H1 (cell line): ENCODE results near the gene C8B.

Experiments
- CHD1 ChIP-seq: IDR thresholded peaks from 2 replicates; pipeline ENCODE4 v1.6.1; 2012; ENCODE audit warnings: low read depth, low read length, improper control_type of control experiment
- EP300 ChIP-seq, 2 experiments: IDR thresholded peaks; 1 replicate in 1 of 2; 2 replicates in 1 of 2; pipeline ENCODE4 v1.6.1; 2011 to 2012; ENCODE audit warnings: low read depth in 2 of 2, low read length in 2 of 2, mild to moderate bottlenecking in 2 of 2, borderline replicate concordance in 1 of 2, inconsistent platforms in 1 of 2, moderate library complexity in 1 of 2
- EZH2 ChIP-seq: fragments of 200-600 bp; sonication (generic); IDR thresholded peaks from 2 replicates; pipeline ENCODE4 v1.7.1; 2012; ENCODE audit warnings: low read depth, mild to moderate bottlenecking, moderate library complexity, low read length, inconsistent platforms; ENCODE audit not compliant: severe bottlenecking
- GABPA ChIP-seq: IDR thresholded peaks from 2 replicates; pipeline ENCODE4 v1.6.1; 2011; ENCODE audit warnings: mild to moderate bottlenecking, low read length, moderate library complexity, borderline replicate concordance; ENCODE audit not compliant: insufficient read depth
- JUN ChIP-seq: IDR thresholded peaks from 2 replicates; pipeline ENCODE4 v1.6.1; 2011; ENCODE audit warnings: low read depth, mild to moderate bottlenecking, improper control_type of control experiment, low read length
- JUND ChIP-seq: IDR thresholded peaks from 2 replicates; pipeline ENCODE4 v1.6.1; 2011; ENCODE audit warnings: mild to moderate bottlenecking, improper control_type of control experiment, low read length
- POLR2A ChIP-seq, 2 experiments: IDR thresholded peaks; 1 replicate in 1 of 2; 2 replicates in 1 of 2; pipeline ENCODE4 v1.6.1; 2011; ENCODE audit warnings: low read depth in 2 of 2, low read length in 2 of 2, mild to moderate bottlenecking in 2 of 2; ENCODE audit errors: control extremely low read depth in 1 of 2
- POLR2AphosphoS5 ChIP-seq: IDR thresholded peaks from 2 replicates; pipeline ENCODE4 v1.6.1; 2011; ENCODE audit warnings: low read depth, low read length
- RNF2 ChIP-seq: fragments of 200-900, 300-1000 bp; sonication (generic); IDR thresholded peaks from 2 replicates; pipeline ENCODE4 v1.7.1; 2016; ENCODE audit warnings: borderline replicate concordance, low read depth, mild to moderate bottlenecking, antibody characterized with exemption, low read length; ENCODE audit not compliant: poor library complexity, severe bottlenecking; ENCODE audit errors: missing control alignments
- SUZ12 ChIP-seq: fragments of 200-600 bp; sonication (generic); IDR thresholded peaks from 2 replicates; pipeline ENCODE4 v1.6.1; 2012; ENCODE audit warnings: mild to moderate bottlenecking, inconsistent platforms, low read length, moderate library complexity, mixed read lengths
- YY1 ChIP-seq: IDR thresholded peaks from 2 replicates; pipeline ENCODE4 v1.6.1; 2011; ENCODE audit warnings: low read depth, mild to moderate bottlenecking, low read length
- TF ChIP-seq, protein P1 (sequence below), 3 experiments: IDR thresholded peaks; 1 replicate in 2 of 3; 2 replicates in 1 of 3; pipeline versions ENCODE4 v1.5.1 to v1.6.1; 2011; ENCODE audit warnings: low read length in 3 of 3, mild to moderate bottlenecking in 3 of 3, inconsistent platforms in 2 of 3, low read depth in 1 of 3, moderate library complexity in 1 of 3; ENCODE audit not compliant: insufficient read depth in 1 of 3; ENCODE audit errors: control extremely low read depth in 1 of 3
- TF ChIP-seq, protein P2 (sequence below): IDR thresholded peaks from 2 replicates; pipeline ENCODE4 v1.6.1; 2011; ENCODE audit warnings: low read depth, mild to moderate bottlenecking, low read length; ENCODE audit not compliant: insufficient read depth
- TF ChIP-seq, protein P3 (sequence below): IDR thresholded peaks from 2 replicates; pipeline ENCODE4 v1.6.1; 2012; ENCODE audit warnings: inconsistent platforms

DNA sequence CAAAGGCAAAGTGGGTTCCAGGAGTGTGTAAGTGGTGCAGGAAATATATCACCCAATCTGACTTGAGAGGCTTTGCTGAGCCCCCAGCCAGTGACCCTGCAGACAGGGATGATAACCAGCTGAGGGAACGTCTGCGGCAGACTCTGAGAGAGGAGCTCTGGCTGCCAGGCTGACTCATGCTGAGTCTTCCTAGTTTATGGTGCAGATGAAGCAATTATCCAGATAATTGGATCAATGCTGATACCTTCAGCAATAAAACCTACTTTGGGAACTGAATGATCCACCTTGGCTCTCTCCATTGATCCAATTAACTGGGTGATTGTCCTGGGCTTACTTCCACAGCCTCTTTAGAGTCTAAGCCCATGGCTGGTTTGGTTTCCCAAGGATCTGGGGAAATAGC is 7.3 kb downstream of the C8B start:
- TF ChIP-seq GABPA: no peak
- TF ChIP-seq CHD1: no peak
- no peak for TF ChIP-seq SUZ12
- TF ChIP-seq EP300 (IDR thresholded peaks at IDR 0.05; ENCODE audit: borderline replicate concordance in 1 of 2, low read depth in 2 of 2, low read length in 2 of 2): no peak
- no peak for TF ChIP-seq EZH2
- TF ChIP-seq, protein P1, sequence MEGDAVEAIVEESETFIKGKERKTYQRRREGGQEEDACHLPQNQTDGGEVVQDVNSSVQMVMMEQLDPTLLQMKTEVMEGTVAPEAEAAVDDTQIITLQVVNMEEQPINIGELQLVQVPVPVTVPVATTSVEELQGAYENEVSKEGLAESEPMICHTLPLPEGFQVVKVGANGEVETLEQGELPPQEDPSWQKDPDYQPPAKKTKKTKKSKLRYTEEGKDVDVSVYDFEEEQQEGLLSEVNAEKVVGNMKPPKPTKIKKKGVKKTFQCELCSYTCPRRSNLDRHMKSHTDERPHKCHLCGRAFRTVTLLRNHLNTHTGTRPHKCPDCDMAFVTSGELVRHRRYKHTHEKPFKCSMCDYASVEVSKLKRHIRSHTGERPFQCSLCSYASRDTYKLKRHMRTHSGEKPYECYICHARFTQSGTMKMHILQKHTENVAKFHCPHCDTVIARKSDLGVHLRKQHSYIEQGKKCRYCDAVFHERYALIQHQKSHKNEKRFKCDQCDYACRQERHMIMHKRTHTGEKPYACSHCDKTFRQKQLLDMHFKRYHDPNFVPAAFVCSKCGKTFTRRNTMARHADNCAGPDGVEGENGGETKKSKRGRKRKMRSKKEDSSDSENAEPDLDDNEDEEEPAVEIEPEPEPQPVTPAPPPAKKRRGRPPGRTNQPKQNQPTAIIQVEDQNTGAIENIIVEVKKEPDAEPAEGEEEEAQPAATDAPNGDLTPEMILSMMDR (IDR thresholded peaks at IDR 0.05; ENCODE audit: control extremely low read depth in 1 of 3, insufficient read depth in 1 of 3, low read depth in 1 of 3, low read length in 3 of 3): no peak
- no peak for TF ChIP-seq POLR2AphosphoS5
- TF ChIP-seq, protein P2, sequence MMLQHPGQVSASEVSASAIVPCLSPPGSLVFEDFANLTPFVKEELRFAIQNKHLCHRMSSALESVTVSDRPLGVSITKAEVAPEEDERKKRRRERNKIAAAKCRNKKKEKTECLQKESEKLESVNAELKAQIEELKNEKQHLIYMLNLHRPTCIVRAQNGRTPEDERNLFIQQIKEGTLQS: no peak
- no peak for TF ChIP-seq RNF2
- no peak for TF ChIP-seq JUND
- no peak for TF ChIP-seq POLR2A (IDR thresholded peaks at IDR 0.05; ENCODE audit: control extremely low read depth in 1 of 2, low read depth in 2 of 2, low read length in 2 of 2)
- no peak for TF ChIP-seq YY1
- no peak for TF ChIP-seq JUN
- TF ChIP-seq, protein P3, sequence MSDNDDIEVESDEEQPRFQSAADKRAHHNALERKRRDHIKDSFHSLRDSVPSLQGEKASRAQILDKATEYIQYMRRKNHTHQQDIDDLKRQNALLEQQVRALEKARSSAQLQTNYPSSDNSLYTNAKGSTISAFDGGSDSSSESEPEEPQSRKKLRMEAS: no peak
